ENCODE measurements around the gene DNAH8.

- TF ChIP-seq CTCF (conservative IDR thresholded peaks at IDR 0.05 in 1 of 2, IDR thresholded peaks at IDR 0.05 in 1 of 2; ENCODE audit: extremely low read depth in 1 of 2, insufficient read depth in 1 of 2, low read depth in 1 of 2, low read length in 2 of 2) = no peak
- TF ChIP-seq EZH2 (IDR thresholded peaks at IDR 0.05; ENCODE audit: borderline replicate concordance, low read length) = no peak
Observed at GRCh38 chr6:38774929-38775707, 60.0 kb downstream of the DNAH8 start.
